Daoy (cell line): ENCODE data around the gene ANK3. TPM values are rescaled to one million over a fixed set of nuclear protein-coding genes. Genes with fewer than 3 reads are reported as not detected.
"Not testable (repeated sequence)": the region's sequence is repeated elsewhere in the genome, so short reads cannot be mapped to it uniquely, and the experiment has no call there.

Experiments
- DNase-seq: peaks from one replicate; pipeline ENCODE4 v3.0.0-alpha.2; 2015; ENCODE audit warnings: low read depth
- total RNA-seq: library from RNA; depleted of rRNA; stranded (reverse); fragments of >200 nt; shearing (Covaris generic); gene quantifications from 2 replicates; pipeline ENCODE4 v1.2.3, GENCODE V29; 2014

Gene ANK3
- total RNA-seq, 1 experiment from 2014 or later: 15.9 TPM

DNA sequence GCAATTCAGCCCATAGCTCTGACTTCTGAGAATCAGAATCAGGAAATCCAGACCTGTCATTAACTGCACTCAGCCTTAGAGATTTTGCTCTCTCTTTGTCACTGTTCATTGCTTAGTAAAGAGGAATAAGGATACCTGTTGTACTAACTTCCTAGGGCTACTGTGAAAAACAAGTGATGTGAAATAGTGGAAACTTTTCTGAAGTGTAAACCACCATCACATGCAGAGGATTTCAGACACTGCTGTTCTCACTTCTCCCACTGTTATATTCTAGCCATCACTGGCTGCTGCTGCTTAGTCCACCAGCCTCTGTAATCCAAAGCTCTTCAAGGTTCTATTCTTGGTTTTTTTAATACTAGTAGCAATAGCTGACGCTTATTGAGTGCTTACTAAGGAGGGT, 353.7 kb downstream of the ANK3 start:
- DNase-seq: no peak

DNA sequence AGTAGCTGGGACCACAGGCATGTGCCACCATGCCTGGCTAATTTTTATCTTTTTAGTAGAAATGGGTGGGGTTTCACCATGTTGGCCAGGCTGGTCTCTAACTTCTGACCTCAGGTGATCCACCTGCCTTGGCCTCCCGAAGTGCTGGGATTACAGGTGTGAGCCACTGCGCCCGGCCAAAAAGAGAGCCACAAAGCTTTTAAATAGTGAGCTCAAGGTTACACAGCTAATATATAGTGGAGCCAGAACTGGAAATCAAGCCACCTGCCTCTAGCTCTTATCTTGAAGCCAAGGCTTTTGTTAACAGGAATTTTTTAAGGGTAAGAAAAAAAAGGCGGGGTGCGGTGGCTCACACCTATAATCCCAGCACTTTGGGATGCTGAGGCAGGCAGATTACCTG, 354.3 kb downstream of the ANK3 start:
- DNase-seq: not testable (repeated sequence)

DNA sequence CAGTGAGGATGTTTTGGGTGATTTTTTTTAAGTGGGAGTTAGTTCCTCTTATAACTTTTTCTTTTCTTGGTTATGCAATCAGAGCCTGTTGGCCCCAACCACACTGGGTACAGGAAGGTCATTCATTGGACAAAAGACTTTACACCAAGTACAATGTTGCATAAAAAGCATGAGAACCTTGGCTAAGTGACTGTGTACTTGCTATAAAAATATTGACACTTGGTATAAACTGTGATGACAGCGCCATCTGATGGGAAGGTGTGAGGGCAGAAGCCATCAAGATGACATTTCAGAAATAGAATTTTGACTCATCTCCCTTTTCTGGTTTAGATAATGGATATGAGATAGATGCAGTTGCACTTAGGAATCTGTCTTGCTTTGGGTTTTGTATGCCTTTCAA, 357.0 kb downstream of the ANK3 start:
- peak; percentile 39 for DNase-seq

DNA sequence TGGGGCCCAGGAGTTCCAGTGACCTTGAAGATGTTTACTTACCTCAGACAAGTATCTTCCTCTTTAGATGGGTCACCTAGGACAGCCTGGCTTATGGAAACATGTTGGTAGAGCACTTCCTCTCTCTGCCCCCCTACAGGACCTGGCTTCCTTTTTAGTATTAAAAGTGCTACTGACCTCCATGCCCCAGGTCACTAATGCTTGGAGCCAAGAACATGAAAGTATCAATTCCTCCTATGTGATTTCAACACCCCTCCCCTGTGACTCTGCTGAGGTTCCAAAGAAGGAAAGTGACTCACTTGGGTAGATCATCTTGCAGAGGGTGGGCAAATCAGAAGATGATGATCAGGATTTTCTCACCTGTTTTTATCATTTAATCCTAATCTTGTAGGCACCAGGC, 358.0 kb downstream of the ANK3 start:
- DNase-seq: no peak

DNA sequence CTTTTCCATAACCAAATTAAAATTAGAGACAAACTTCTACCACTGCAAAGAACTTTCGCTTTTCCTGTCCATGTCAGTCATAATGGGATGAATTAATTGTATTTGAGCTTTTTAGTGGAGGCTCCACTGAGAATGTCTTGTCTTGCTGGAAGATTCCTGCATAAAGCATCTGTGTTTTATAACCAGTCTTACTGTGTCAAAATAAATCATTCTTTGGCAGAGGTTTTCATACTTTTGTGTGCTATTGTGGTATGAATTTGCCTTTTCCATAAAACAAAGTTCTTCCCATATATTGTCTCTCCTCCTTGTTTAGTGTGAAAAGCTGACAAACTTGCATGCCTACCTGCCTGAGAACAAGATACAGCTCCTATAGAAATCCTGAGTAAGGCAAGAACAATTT, 358.5 kb downstream of the ANK3 start:
- DNase-seq: no peak

DNA sequence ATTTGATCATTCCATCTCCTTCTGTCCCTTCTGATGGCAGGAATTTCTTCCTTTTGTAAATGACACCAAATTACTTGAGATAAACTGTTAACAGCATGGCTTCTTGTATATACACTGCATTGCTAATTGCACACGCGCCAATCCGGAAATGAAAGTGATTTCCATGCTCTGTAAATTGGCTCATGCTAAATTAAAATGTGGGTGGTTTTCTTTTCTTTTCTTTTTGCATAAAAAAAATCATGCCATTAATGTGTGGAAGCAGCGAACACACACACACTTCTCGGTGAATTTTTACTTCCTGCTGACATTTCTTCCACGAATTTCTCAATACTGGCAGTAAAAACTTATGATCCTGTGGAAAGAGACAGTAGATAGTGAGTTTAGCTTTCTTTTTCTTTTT, 360.2 kb downstream of the ANK3 start:
- no peak for DNase-seq

DNA sequence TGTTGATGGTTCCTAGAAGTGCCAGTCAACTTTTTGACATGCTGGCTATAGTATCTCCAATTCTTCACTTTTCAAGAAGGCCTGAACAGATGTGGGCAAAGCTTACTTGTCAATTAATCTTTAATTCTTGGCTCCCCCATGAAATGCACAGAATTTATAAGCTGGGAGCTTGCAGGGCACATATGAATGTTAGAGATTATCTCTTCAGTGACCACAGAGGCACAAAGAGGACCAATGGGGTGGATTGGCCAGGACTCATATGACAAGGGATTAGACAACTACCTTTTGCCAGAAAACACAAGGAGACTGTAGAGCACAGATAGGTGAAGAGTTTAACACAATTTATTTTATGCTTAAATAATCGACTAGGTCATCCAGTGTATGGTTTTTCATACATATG, 361.6 kb downstream of the ANK3 start:
- DNase-seq: no peak

DNA sequence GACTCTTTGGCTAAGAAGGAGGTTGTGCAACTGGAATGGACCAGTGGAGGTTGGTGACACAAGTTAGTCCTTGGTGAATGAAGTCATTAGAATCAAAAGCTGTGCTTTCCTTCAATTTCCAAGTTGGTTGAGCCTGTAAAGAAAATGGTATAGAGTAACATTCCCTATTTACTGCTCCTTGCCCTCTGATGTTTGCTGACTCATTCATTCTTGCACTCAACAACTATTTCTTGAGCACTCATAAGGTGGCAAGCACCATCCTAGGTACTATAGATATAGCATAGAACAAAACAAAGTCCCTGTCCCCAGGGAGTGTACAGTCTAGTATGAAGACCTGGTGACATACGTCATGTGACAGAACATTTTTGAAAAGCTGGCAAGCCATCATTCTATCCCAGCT, 364.4 kb downstream of the ANK3 start:
- no peak for DNase-seq

DNA sequence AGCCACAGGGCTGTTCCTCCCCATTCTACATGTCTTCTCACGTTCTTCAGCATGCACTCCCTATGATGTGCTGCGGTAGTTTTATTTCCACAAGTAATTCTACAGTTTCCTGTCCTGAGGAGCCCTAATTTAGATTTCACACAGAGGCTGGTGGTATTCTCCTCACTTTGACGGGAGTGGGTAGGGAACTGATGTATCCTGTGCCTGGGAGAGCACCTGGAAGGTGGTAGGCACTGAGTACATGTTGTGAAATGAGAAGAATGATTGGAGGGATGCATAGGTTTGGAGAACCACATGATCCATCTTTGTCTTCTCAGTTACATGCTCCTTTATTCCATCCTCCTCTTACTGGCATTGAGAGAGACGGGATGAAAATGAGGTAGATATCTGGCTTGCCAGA, 365.2 kb downstream of the ANK3 start:
- no peak for DNase-seq

DNA sequence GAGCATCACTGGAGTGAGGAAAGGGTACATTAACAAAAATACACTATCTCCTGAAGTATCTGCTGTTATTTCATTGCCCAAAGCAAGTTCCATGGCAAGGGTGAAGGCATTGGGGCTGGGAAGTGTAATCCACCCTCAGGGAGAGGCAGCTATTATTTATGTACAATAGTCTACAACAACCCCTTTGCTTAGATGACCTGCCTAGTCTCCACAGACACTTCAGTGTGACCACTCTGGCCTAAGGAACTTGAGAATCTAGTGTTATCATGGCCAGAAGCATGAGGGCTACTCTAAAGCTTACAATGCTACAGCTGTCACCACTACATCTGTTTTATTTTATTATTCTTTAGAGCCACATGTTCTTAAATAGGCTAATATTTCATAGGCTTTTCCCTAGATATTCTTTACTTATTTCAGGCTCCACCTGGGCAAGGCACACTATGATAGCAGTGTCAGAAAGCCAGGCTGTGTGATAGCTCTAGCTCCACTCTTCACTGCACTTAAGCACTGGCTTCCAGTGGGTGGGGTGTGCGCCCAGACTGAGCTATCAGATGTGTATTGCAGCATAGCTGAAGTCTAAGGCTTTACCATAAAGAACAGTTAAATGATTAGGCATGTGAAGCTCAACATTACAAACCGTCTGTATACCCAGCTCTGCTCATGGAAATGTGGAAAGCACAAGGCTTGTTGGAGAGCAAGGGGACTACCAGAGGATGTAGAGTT, 366.4 kb downstream of the ANK3 start:
- DNase-seq: no peak

DNA sequence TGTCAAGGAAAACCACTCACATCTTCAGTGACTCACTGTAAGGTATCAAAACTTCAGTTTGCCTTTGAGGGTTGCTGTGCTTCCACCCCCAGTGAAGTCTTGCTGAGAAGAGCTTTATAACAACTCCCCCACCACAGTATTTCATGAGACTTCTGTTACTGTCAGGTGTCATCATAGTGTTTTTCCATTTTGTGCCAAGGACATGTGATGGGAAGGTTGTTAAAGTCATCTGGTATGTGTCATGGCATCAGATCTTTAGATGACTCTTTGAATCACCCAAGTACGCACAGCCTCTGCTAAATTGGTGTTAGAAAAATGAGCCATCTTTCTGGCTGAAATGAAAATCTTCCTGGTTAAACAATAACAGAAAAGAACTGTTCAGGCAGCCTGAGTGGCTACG, 368.3 kb downstream of the ANK3 start:
- DNase-seq: no peak

DNA sequence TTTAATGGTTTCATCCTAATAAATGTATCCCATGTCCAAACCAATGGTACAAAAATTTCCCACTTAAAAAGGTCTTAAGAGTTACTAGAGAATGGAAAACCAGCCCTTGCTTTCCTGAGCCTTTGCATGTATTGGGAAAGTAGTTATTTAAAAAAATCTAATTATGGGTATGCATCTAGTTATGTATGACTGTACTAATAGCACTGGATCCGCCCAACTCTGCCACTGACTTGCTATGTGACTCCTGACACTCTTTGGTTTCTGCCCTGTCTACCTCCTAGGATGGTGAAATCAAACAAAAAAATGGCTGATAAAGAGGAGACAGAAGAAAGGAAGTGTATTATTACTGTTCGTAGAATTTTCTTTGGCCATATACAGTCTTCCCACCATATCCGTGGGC, 372.9 kb downstream of the ANK3 start:
- no peak for DNase-seq

DNA sequence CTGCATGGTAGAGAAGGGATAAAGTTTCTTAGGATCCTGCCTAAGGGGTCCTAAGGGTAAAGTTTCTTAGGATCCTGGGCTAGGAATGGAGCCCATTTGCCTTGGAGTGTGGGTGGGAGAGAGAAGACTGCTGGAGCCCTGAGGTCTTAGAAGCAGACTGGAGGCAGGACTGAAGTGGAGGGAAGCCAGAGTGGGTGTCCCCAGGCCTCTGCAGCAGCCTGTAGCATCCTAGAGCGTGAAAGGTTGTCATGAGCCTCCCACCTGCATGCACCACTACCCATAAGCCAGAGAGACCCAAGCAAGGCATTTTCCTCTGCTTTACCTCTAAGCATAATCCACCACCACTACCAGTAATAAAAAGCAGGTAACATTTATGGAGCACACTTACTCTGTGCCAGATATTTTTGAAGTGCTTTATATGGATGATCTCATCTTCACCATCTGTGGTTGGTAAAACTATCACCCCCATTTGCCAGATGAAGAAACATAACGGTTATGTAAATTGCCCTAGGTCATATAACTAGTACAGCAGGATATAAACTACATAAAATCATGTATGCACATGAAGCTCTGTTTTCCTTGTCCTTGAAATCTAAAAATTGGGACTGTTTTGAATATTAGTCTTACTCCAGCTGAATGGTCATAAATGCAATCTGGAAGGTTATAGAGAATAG, 379.8 kb downstream of the ANK3 start:
- no peak for DNase-seq

DNA sequence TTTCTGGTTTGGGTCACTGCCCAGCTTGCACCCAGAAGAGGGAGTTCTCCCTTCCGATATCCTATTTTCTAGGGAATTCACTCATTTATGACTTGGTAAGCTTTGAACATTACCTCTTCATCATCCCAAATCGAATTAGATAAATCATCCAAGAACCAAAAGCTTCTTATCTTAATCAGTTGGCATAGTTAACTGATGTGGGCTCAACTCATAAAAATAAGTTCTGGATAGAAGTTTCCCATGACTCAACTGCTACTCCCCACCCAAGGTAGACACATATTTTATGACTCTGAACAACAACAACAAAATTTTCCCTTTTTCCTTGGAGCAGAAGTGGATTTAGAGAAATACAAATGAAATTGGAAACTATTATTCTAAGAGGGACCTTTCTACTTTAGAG, 380.4 kb downstream of the ANK3 start:
- no peak for DNase-seq

DNA sequence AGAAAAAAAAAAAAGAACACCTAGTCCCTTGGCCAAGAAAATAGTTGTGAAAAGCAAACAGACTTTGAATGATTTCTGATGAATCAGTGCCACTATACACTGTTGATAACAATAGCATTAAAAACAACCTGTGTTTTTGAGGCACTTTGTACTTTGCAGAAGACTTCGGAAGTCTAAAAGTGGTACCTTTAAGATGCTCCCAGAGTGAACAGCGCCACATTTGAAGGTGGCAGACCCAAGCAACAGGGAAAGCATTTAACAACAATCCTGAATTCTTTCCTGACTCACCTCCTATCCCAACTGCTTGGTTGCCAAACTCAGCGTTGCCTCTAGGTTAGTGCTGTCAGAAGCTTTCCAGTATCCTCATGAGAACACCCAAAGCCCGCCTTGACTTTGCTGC, 380.9 kb downstream of the ANK3 start:
- peak; percentile 17 for DNase-seq

DNA sequence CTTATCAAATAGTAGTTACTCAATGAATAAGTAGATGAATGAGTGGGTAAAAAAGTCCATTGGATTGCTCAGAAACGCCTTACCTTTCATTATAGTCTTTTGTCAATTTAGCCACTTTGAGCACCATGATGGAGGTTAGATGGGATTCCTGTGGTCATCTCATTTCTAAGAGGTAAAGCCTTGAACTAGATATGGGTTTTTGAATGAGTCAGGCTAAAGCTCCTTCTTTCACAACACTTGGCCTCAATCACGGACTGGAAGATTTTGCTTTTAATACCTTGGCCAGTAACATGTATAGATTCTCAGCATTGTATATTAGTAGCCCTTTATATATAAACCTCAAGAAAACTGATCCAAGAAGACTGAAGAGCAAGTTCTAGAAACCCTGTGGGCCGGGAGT, 383.6 kb downstream of the ANK3 start:
- peak; percentile 5 for DNase-seq

DNA sequence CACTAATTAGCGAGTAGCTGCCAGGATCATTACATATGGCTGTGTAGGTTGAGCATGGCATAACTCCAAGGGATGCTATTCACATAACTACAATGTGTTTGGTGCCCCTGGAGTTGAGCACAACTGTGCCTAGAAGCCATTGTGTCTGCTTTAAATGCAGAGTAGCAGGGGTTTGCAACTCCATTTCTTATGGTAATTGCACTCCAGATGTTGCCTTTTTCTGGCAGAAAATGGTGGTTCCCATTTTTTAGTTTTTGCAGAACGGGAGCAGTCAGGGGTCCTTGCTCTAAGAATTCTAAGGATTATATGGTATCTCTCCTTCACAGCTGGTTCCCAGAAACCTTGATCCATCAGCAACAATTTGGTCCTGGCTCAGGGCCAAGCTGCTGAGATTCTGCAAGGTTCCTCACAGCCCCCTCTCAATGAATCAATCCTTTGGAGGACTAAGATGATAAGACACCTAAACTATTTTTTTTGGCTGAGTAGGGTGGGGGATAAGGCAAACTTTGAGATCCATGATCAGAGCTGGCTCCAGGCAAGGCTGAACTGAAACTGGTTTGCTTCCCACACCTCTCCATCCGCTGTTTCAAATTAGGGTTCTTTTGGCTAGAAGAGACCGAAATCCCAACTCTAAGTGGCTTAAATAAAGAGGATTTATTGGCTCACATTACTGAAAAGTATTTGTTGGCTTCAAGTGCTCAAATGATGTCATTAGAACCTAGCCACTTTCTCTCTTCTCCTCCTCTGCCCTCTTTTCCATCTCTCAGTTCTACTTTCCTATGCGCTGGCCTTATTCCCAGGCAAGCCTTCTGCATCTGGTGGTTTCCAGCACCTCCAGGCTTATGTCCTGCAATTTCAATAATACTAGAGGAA, 385.8 kb downstream of the ANK3 start:
- no peak for DNase-seq

DNA sequence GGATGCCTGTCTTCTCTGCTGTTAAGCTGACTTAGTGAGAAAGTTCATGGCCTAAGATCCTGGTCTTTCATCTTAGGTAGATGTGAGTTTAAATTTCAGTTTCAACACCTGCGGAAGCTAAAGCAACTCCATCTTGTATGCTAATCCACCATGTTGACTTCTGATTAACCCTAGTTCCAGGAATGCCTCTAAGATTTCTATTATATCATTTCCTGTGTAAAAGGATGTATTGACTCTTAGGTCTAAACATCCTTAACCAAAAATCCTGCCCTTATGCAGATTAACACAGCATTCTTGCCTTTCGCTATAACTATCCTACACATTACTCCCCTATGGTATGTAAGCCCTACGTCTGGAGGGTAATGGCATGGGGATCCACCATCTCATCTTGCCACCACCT, 388.9 kb downstream of the ANK3 start:
- DNase-seq: no peak

DNA sequence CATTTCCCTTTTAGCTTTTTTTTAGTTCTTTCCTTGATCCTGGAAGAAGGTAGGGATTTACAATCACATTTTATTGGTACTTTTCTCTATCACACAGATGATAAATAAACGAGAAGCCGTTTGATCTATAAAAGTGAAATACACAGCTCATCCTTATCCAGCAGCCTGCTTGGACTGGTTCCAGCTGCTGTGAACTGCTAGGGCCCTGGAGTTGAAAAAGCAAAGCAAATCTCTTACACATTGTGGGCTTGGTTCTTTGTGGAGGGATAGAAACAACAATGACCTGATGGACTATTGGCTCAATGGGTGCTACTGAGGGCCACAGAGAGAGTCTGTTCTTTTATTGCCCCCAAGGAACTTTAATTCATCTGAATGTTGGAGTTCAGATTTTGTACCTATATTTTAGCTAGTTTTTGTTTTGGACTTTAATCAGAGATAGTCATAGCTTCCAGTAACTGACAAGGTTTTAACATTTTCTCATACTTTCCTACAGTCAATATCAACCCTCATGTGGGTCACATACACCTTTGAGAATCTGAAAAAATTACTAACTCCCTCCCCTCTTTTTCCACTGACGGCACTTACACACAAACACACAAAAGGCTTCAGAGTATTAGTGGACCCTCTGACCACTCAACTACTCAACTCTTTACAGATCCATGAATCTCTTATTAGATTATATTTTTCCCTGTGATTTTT, 391.7 kb downstream of the ANK3 start:
- no peak for DNase-seq

DNA sequence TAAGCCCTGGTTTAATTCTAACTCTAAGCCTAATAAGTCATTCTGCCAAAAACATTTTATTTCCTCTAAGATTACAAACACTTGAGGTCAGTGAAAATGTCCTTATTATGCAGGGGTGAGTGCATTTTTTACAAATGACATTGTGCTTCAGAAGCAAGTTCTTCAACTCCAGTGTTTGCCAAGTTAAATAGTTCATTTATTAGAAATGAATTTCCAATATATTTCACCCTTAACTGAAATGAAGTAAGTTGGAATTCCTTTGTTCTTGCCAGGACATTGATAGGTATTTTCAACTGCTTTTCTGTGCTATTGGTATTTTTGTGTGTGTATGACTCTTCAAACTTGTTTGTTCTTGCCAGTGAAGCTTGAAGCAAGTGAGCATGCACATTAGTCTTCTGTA, 393.8 kb downstream of the ANK3 start:
- DNase-seq: no peak

DNA sequence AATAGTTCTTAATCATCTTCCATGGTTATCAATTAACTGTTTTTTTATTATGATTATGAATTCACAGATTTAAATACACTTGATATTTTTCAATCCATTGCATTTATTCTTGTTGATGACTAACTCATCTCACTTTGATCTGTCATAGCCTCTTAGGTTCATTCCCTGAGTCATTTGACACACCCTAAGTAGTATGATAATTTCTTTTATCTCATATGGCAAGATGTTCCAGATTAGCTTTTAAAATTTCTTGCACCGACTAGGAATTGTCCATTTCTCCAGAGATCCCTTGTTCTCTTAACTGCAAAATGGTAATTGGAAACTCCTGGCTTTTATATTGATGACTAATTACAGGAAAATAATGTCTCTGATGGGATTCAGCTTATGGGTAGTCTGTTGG, 395.7 kb downstream of the ANK3 start:
- DNase-seq: no peak

DNA sequence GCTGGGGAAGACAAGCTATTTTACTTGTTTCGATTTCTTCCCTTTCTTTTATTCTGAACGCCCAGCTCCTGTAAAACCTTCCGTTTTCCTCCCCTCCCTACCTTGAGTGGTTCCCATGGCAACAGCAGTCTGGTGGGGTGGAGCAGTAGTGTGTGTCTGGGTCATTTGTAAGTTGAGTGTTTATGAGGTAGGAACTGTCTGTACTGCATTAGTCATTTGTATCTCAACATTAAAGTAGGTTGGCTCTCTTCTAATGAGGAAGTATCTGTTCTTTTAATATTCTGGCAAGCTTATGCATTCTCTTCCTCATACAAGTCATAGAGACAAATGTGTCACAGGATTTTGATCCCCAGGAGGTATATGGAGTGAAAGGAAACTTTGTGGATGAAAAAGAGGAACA, 398.0 kb downstream of the ANK3 start:
- DNase-seq: peak; percentile 68
